Fibroblast of skin of right quadriceps (primary cell): ENCODE data around the gene OSTC.

Experiments used
- DNase-seq: peaks from one replicate; pipeline ENCODE4 v3.0.0-alpha.2; 2013

Gene OSTC

GRCh38 chr4:108717386-108717785 is 67.0 kb downstream of the OSTC start:
- no peak for DNase-seq
